ENCODE results near the gene PCNT.

PCNT gene

GRCh38 chr21:46410516-46410915, 86.6 kb downstream of the PCNT start:
- DNase-seq, result no peak

- no peak for DNase-seq
These were observed 87.3 kb downstream of the PCNT start for GRCh38 chr21:46411236-46411635.

DNA sequence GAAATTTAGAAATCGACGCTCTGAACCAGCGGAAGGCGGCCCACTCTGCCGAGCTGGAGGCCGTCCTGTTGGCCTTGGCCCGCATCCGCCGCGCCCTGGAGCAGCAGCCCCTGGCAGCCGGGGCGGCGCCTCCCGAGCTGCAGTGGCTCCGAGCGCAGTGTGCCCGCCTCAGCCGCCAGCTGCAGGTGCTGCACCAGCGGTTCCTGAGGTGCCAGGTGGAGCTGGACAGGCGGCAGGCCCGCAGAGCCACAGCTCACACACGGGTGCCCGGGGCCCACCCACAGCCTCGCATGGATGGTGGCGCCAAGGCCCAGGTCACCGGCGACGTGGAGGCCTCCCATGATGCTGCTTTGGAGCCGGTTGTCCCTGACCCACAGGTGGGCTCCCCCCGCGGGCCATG, 87.7 kb downstream of the PCNT start:
- DNase-seq, result no peak

GRCh38 chr21:46412521-46413364, 88.8 kb downstream of the PCNT start:
- DNase-seq, result no peak

- no peak for DNase-seq
These were observed 89.4 kb downstream of the PCNT start for GRCh38 chr21:46413365-46413696.

- no peak for DNase-seq
These were observed 91.0 kb downstream of the PCNT start for GRCh38 chr21:46414965-46415275.

- no peak for DNase-seq
These were observed 92.6 kb downstream of the PCNT start for GRCh38 chr21:46416551-46416950.

GRCh38 chr21:46418265-46418946, 94.5 kb downstream of the PCNT start:
- no peak for DNase-seq

GRCh38 chr21:46420241-46421190, 96.6 kb downstream of the PCNT start:
- no peak for DNase-seq

GRCh38 chr21:46421191-46421750, 97.3 kb downstream of the PCNT start:
- no peak for DNase-seq

DNA sequence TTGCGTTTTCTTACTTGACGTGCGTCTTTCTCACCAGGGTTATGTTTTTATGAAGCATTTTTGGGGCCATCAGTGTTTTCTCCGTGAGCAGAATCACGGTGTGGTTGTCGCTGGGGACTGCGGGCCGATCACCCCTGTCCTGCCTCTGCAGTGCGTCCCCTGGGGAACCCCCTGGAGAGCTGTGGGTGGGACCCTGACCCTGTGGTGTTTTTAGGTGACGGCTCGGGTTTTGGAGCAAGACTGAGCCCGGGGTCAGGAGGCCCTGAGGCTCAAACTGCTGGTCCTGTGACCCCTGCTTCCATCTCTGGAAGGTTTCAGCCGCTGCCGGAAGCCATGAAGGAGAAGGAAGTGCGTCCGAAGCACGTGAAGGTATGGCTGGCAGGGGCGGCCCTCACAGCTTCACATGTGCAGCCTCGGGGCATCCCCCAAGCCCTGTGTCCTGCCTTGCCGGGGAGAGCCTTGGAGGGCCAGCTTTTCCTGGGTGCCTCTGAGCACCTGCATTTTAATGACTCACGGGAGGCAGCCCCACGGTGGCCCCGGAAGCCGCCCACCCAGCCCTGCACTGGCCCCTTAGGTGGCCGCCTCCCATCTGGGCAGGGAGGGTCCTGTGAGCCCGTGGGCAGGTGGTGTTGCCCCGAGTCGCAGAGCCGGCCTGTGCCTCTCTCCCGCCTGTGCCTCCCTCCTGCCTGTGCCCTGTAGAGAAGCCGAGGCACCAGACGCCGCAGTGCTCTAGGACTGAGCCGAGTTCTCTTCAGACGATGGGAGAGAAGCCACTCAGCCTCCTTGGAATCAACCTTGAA, 98.0 kb downstream of the PCNT start:
- no peak for DNase-seq

- DNase-seq, result no peak
These were observed 98.8 kb downstream of the PCNT start for GRCh38 chr21:46422636-46423241.

GRCh38 chr21:46423546-46424038, 99.6 kb downstream of the PCNT start:
- DNase-seq, result no peak

DNA sequence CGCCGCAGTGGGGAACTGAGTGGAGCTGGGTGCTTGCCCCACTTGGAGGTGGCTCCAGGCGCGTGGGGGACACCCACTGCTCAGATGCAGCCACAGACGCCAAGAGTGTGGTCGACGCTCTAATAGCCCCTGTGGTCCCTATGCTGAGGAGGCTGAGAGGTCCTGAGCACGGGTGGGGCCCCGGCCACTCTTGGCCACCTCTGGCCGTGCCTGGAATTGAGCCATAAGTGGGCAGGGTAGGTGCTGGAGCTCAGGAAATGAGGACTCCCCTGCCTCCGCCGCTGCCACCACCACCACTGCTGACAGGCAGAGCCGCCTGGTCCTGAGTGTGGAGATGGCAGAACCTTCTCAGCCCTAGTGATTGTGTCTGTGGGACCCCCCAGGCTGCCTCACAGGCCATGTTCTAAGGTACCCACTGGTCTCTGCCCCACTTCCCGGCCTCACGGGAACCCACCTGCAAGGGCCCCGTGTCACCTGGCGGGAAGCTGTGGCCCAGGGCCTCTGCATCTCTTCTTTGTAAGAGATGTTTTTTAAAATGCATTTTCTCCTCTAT, 100.2 kb downstream of the PCNT start:
- no peak for DNase-seq

GRCh38 chr21:46424621-46425020, 100.7 kb downstream of the PCNT start:
- DNase-seq, result no peak

DNA sequence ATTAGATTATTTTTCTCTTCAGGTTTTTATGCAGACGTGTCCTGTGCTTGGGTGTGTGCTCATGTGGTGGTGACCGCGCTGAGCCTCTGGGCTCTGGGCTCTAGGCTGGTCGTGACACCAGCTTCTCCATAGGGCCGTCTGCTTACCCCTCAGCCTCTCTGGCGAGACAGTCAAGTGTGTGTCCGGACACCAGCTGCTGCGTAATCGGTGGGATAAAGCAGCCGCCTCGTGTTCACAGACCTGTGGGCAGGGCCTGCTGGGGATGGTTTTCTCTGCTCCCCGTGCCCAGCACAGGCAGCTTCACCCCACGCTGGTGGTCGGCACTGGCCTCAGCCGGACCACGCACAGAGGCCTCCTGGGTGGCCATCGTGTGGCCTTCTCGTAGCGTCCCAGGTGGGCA, 101.1 kb downstream of the PCNT start:
- no peak for DNase-seq

DNA sequence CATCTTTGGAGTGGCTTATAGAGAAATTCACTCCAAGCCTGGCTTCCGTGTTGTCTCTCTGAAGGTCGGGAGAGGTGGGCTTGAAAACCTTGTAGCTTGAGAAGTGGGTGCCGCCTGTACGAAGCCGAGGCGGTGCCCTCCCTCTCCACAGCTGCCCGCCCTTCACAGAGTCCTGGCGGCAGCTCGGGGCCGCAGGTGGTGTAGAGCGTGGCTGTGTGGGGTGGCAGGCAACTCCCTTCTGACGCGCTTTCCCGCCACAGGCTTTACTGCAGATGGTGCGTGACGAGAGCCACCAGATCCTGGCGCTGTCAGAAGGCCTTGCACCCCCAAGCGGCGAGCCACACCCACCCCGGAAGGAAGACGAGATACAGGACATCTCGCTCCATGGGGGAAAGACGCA, 101.6 kb downstream of the PCNT start:
- DNase-seq, result no peak

- no peak for DNase-seq
These were observed 102.5 kb downstream of the PCNT start for GRCh38 chr21:46426313-46427046.

GRCh38 chr21:46427516-46427915, 103.6 kb downstream of the PCNT start:
- DNase-seq, result no peak

GRCh38 chr21:46428286-46428685, 104.3 kb downstream of the PCNT start:
- DNase-seq, result no peak
